Hippocampal formation (tissue), 2 donors: ENCODE results near the gene SCD.

Experiments
- DNase-seq, 2 donors: peaks; one replicate each; lab custom pipeline; 2025; lab: John Stamatoyannopoulos, UW

Gene SCD

DNA sequence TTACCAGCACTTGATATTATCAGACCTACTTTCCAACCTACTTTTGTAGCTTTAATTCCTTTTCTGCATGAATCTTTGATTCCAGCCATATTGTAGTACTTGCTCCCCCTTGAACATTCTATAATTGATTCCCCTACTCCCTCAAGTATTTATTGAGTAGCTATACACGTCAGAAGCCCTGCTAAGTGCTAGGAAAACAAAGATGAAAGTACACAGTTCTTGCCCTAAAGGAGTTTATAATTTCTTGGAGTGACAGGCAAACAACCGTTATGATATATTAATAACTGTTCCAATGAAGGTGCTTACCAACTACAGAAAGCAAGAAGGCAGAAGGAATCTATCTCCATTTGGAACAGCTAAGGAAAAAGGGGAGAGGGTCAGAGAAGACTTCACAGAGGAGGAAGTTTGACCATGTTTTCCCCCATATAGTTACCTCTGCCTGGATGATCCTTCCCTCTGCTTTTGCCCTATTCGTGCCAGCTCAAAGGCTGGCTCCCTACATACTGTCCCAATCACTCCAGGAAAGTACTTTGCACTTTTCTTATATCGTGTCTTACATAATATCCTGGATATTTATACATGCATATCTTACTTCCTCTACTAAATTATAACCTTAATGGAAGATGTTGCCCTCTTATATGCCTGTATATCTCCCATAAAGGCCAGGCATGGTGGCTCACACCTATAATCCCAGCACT is 54.7 kb downstream of the SCD start:
- DNase-seq, result no peak

DNA sequence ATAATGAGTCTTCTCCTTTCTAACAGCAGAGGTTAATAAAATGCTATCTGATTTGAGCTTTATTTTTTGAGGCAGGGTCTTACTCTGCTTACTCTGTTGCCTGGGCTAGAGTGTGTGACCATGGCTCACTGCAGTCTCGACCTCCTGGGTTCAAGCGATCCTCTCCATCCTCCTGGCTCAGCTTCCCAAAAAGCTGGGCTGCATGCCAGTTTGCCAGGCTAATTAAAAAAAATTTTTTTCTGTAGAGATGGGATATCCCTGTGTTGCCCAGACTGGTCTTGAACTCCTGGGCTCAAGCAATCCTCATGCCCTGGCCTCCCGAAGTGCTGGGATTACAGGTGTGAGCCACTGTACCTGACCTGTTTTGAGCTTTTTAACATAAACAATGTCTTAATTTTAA is 56.7 kb downstream of the SCD start:
- no peak for DNase-seq

DNA sequence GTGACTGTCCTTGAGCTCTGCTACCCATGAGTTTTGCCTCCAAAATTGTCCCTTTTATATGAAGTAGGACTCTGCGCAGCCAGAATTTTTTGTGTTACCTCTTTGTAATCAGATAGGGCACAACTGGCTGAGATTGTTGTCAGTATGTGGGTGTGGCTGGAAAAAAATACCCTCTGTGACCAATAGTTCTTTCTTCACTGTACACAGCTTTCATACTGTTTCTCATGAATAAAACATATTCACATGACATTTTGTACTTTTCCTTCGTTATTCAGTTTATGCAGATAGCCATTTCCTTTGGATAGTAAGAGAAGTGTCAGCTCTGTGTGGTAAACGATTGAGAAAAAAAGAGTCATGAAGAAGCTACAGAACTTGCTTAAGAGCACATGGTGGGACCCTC is 66.1 kb downstream of the SCD start:
- no peak for DNase-seq
